ENCODE data around the gene EPPIN.

Gene EPPIN

DNA sequence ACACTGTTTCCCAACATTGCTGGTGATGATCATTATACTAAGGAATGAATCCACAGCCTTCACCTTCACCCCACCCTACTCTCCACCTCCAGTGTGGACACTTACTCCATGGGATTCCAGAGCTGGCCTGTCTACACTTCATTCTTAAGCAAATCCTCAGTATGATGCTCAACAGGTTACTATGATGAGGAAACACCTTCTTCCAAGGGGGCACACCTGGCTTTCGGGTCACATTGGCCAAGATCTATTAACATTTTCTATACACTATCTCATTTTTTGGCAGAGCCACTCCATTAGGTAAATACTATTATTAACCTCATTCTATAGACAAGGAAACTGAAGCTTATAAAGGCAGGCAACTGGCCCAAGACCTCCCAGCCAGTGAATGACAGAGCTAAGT is 8.0 kb upstream of the EPPIN start:
- no peaks in the 10 kb centered on the region for H3K4me1 Mint-ChIP-seq

DNA sequence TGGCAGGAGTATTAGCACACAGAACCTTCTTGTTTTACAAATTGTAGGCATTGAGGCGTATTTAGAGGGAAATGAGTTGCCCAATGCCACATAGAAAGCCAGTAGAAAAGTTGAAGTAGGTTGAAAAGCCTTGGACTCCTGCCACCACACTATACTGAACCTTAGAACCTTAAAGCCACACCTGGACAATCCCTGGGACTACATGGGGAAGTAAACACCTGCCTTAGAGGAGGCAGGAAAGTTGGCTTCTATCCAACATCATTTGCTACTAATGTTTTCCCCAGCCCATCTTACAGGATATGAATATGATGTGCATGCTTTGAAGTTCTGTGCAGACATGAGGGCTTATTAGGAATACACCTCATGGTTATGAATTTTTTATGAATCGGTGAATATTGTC is 5.3 kb upstream of the EPPIN start:
- Mint-ChIP-seq H3K4me3 (no peak overlapping the region), H3K4me1 (no peaks in the 10 kb centered on the region), H3K9me3 (no peaks in the 10 kb centered on the region), H3K27ac (no peak overlapping the region), H3K36me3 (no peaks in the 10 kb centered on the region)
- ATAC-seq (no peak), DNase-seq (ENCODE audit: low spot score in 2 of 2) (no peak)

More for the DNA sequence above, 8.0 kb upstream of the EPPIN start:
- Mint-ChIP-seq H3K9me3 (no peaks in the 10 kb centered on the region), H3K36me3 (no peaks in the 10 kb centered on the region), H3K4me3 (no peak overlapping the region), H3K27ac (no peak overlapping the region)
- no peak for DNase-seq (ENCODE audit: low spot score in 2 of 2)
- no peak for ATAC-seq

DNA sequence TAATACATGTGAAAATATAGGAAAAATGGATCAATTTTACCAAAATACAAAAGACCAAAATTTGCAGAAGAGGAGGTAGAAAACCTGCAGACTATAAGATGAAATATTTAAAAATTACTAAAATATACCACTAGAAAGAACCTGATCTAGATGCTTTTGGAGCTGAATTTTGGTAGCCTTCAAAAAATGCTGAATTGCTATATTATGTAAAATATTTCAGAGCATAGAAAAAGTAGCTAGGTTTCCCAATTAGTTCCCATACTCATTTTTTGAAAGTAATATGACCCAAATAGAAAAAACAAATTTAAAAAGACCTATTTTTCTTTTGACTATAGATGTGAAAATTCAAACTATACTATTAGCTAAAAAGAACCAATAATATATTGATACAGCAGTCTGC is 3.6 kb upstream of the EPPIN start:
- no peak for ATAC-seq
- no peak for DNase-seq (ENCODE audit: low spot score in 2 of 2)
- Mint-ChIP-seq H3K27ac (no peak overlapping the region), H3K4me1 (no peaks in the 10 kb centered on the region), H3K9me3 (no peaks in the 10 kb centered on the region), H3K4me3 (no peak overlapping the region), H3K36me3 (no peaks in the 10 kb centered on the region)

DNA sequence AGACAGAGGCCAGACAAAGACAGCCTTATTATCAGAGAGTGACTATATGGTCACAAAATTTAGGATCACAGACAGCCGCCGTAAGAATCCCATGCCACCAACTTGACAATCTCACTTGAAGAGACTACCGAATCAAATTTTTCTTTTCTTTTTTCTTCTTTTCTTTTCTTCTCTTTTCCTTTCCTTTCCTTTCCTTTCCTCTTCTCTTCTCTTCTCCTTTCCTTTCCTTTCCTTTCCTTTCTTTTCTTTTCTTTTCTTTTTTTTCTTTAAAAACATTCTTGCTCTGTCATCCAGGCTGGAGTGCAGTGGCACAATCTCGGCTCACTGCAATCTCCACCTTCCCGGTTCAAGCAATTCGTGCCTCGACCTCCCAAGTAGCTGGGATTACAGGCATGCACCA is 1.2 kb upstream of the EPPIN start:
- Mint-ChIP-seq H3K27ac (no peak overlapping the region), H3K36me3 (no peaks in the 10 kb centered on the region), H3K4me1 (no peaks in the 10 kb centered on the region), H3K4me3 (no peak overlapping the region), H3K9me3 (no peaks in the 10 kb centered on the region)
- no peak for DNase-seq (ENCODE audit: low spot score in 2 of 2)
- no peak for ATAC-seq

DNA sequence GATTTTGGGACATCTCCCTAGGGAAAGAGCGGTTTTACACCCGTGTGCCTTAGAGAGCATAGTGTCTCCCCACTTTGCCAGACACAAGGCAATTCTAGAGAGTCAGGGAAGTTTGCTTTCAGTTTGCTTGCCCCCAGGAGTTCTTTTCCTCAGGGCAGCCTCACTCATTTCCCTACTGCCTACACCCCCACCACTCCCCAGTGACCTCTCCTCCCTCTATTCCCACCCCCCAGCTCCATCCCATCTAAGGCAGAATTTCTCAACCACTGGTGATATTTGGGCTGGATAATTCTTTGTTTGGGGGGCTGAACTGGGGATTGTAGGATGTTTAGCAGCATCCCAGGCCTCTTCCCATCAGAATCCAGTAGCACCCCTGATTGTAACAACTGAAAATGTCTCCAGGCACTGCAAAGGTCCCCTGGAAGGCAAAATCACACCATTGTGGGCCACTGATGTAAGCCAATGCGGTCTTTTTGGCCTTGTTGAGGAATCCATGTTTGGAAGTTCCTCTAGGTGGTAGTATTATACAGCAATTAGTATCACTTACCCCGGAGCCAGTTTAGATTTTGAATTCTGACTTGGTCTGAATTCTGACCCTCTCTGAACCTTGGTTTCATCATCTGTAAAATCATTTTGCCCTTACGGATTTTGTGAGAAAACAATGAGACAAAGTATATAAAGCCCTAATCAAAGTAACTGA is 1.3 kb downstream of the EPPIN start:
- no peak overlapping the region for H3K27ac Mint-ChIP-seq
- H3K9me3 Mint-ChIP-seq = no peaks in the 10 kb centered on the region

DNA sequence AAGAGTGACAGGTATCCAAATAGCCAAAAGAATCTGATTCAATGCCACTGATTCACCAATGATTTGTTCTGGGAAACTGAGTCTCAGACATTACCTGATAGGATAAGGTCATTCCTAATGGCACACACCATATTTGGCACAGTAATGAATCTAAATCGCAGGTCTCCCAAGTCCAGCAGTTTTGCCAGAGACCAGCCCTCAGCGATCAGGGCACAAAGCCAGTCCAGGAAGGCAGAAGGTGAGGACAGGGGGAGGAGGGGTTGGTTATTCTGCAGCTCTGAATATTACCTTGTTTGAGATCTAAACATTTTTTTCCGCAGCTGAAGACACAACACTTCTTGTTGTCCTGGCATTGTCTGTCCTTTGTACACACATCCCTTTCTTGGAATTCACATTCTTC is 1.9 kb downstream of the EPPIN start:
- no peak for ATAC-seq
- Mint-ChIP-seq H3K4me1 (no peaks in the 10 kb centered on the region), H3K4me3 (no peak overlapping the region), H3K9me3 (no peaks in the 10 kb centered on the region), H3K27ac (no peak overlapping the region), H3K36me3 (no peaks in the 10 kb centered on the region)
- DNase-seq (ENCODE audit: low spot score in 2 of 2) = no peak

More for the DNA sequence above, 1.3 kb downstream of the EPPIN start:
- DNase-seq (ENCODE audit: low spot score in 2 of 2) (no peak), ATAC-seq (no peak)
- Mint-ChIP-seq H3K36me3 (no peaks in the 10 kb centered on the region), H3K4me1 (no peaks in the 10 kb centered on the region), H3K4me3 (no peak overlapping the region)

DNA sequence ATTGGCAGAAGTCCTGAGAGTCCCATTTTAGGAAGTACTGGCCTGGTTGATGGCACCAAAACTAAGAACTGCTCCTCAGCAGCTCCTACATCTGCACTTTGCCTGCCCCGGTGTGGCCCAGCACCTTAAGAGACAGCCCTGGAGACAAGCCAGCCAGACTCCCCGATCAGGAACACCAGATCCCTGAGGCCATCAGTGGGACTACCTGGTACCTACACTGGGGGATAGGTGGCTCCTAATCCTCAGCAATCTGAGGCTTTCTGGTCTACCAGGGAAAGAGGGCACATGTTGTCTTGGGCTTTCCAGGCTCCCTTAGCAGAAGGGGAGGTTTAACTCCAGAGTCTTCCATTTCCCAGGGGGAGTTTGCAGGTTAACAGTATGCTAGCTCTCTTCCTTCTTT is 7.8 kb downstream of the EPPIN start, which contains the start of gene WFDC6:
Gene WFDC6, minus strand, starts transcription at position 101 of the 400 bp plus-strand sequence. Its CDS starts 75 bp downstream, at position 26.
- ATAC-seq = no peak
- Mint-ChIP-seq H3K4me3 (no peak within 1 kb of the TSS), H3K36me3 (no peaks in the 10 kb centered on the region), H3K9me3 (no peaks in the 10 kb centered on the region), H3K27ac (no peak within 1 kb of the TSS), H3K4me1 (no peaks in the 10 kb centered on the region)
- DNase-seq (ENCODE audit: low spot score in 2 of 2) = no peak

DNA sequence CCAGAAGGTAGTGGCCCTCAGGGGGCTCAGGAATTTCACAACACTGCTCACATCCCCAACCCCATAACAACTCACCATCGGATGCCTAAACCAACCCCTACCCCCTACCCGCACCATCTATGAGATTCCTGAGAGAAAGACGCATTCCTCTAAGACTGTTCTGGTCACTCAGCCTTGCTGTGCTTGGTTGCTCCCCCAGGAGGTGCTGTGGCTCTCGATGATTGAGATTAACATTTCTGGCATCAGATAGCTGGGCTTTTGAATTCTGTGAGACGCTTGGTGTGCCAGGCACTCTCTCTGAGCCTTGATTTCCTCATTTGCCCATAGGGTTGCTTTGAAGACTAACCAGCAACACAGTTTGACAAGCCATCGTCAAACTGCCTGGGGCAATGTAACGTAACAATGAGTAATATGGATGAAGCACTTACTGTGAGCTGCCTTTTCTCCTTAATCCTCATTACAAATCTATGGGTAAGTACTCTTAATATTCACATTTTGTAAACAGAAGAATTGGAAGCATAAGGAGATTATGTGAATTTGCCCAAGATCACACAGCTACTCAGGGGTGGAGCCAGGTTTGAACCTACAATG is 8.9 kb downstream of the EPPIN start:
- no peak for DNase-seq (ENCODE audit: low spot score in 2 of 2)
- H3K27ac Mint-ChIP-seq = no peak overlapping the region
- ATAC-seq = no peak
- no peaks in the 10 kb centered on the region for H3K36me3 Mint-ChIP-seq
- no peaks in the 10 kb centered on the region for H3K4me1 Mint-ChIP-seq
- H3K4me3 Mint-ChIP-seq = no peak overlapping the region
- no peaks in the 10 kb centered on the region for H3K9me3 Mint-ChIP-seq

DNA sequence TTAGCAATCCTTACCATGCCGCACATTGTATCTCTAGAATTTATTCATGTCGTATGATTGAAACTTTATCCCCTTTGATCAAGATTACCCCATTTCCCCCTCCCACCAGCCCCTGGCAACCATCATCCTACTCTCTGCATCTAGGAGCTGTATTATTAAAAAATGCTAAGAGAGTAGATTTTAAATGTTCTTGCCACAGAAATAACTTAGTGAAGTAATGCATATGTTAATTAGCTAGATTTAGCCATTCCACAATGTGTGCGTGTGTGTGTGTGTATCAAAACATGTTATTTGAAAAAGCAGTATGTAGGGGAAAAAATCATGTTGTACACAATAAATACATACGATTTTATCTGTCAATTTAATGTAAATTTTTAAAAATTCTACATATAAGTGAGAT is 19.9 kb downstream of the EPPIN start:
- ATAC-seq (no peak), DNase-seq (ENCODE audit: low spot score in 2 of 2) (no peak)
- no peaks in the 10 kb centered on the region for H3K36me3 Mint-ChIP-seq
- H3K4me1 Mint-ChIP-seq = no peaks in the 10 kb centered on the region
- H3K9me3 Mint-ChIP-seq = no peaks in the 10 kb centered on the region
- no peak overlapping the region for H3K4me3 Mint-ChIP-seq
- H3K27ac Mint-ChIP-seq = no peak overlapping the region

DNA sequence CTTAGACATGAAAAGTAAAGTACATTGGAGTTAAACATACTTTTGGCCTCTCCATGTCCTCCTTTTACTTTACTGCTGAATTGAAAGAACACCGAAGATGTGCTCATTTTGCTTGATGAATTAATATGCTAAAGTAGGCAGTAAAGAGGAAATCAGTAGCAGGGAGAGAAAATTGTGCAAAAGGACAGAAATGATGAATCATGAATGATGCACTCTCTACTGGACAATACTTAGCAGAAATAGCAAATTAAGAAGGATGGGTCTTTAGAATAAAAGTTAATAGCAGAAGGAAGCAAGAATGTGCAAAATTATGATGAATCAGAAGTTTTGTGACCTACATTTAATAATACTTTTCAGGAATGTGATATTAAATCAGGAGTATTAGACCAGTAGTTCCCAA is 23.4 kb downstream of the EPPIN start:
- DNase-seq (ENCODE audit: low spot score in 2 of 2) (no peak), ATAC-seq (no peak)
- no peak overlapping the region for H3K4me3 Mint-ChIP-seq
- no peak overlapping the region for H3K27ac Mint-ChIP-seq
- H3K9me3 Mint-ChIP-seq = no peaks in the 10 kb centered on the region
- H3K4me1 Mint-ChIP-seq = no peaks in the 10 kb centered on the region
- H3K36me3 Mint-ChIP-seq = no peaks in the 10 kb centered on the region

DNA sequence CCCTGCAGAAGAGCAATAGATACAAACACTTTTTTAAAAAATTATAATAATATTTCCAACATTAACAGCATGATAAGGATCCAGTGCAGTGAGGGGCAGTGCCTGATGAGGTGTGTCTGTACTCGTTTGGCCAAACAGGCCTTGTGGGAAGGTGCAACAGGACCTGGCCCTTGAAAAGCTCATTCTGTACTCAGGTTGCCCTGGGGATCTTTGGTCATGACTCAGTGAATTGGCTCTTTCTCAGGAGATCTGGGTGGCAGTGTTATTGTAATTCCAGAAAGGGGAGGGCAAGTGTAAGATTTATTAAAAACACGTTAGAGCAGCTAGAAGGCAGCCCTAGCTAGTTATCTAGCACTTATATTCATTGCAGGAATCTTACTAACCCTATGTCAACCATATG is 28.9 kb downstream of the EPPIN start:
- H3K36me3 Mint-ChIP-seq = no peaks in the 10 kb centered on the region
- ATAC-seq = no peak
- H3K27ac Mint-ChIP-seq = no peak overlapping the region

DNA sequence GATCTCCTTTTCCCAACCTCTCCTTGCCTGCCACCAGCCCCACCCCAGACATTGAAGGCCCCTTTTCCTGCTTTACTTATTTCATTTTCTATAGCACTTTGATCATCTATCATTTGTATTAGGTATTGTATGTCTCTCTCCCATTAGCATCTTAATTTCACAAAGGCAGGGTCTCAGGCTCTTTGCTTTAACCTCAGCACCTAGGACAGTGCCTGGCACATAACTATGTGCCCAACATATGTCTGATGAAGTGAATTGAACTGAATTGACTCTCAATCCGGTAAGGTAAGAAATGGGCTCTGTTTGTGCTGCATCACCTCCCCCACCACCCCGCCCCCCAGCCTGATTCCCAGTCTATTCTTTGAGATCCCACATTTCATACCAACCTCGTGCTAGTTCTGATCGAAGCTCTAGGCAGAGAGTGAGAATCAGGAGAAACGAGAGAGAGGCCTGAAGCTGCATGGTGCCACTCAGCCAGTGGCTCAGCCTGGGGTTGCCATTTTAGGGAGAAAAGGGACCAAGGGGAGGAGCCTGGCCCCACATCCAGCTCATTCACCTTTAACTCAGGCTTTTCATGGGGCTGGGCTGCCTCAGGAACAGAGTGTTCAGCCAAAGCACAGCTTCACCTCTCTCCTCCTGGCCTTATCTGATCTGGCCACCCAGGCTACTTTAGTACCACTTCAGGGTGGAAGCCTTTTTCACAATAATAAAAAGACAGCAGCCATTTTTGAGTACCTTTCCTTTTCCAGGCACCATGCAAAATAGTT is 31.9 kb downstream of the EPPIN start, which contains the start of gene SPINT3:
Gene SPINT3, minus strand, starts transcription at position 476 of the 767 bp plus-strand sequence. Its CDS starts 14 bp downstream, at position 462.
- Mint-ChIP-seq H3K9me3 (no peaks in the 10 kb centered on the region), H3K27ac (no peak within 1 kb of the TSS), H3K4me3 (no peak within 1 kb of the TSS), H3K4me1 (no peaks in the 10 kb centered on the region), H3K36me3 (no peaks in the 10 kb centered on the region)
- ATAC-seq (no peak), DNase-seq (ENCODE audit: low spot score in 2 of 2) (no peak)

More for the DNA sequence above, 28.9 kb downstream of the EPPIN start:
- Mint-ChIP-seq H3K4me3 (no peak overlapping the region), H3K4me1 (no peaks in the 10 kb centered on the region), H3K9me3 (no peaks in the 10 kb centered on the region)
- DNase-seq (ENCODE audit: low spot score in 2 of 2) = no peak

DNA sequence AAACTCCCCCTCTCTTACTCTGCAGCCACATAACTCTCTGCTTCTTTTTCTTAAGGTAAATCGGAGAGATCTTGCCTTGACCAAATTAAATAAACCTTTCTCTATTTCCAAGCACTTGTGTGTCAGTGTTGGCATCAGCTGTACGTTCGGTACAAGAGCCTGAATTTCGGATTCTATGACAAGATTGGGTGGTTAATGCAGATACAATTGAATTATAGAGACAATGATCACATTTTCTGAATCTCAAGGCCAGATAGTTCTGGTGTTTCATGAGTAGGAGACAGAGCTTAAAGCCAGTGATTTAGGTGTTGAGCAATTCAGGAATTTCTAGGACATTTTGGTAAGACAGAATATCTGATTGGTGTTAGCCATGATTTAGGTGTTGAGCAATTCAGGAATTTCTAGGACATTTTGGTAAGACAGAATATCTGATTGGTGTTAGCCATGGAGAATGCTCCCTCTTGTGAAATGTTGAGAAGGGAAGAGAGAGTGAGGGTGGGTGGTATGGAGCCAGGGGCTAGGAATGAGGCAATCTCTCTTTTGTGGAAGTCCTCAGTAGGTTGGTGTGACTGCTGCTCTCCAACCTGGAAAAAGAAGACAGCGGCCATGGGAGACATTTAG is 36.8 kb downstream of the EPPIN start:
- H3K36me3 Mint-ChIP-seq = no peaks in the 10 kb centered on the region
- H3K4me3 Mint-ChIP-seq = no peak overlapping the region
- no peaks in the 10 kb centered on the region for H3K4me1 Mint-ChIP-seq
- DNase-seq (ENCODE audit: low spot score in 2 of 2) (no peak), ATAC-seq (no peak)
- no peak overlapping the region for H3K27ac Mint-ChIP-seq
- no peaks in the 10 kb centered on the region for H3K9me3 Mint-ChIP-seq

DNA sequence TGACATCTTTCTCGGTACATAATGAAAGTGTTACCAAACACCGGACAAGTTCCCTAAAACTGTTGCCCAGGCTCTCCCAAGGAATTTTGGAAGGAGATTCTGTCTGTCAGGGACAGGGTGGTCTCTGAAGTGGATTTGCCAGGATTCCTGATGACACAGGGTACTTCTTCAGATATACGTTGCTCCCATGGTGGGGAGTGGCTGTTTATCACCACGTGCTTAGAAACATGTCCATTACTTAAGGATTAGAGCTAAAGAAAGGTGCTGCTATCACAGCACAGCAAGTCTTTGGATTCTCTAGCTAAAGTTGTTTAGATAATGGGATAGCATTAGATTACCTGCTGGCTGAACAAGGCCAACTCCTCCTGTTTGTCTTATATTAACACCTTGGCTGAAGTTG is 38.1 kb downstream of the EPPIN start:
- no peaks in the 10 kb centered on the region for H3K4me1 Mint-ChIP-seq
- no peak for ATAC-seq
- H3K4me3 Mint-ChIP-seq = no peak overlapping the region
- no peak for DNase-seq (ENCODE audit: low spot score in 2 of 2)
- no peaks in the 10 kb centered on the region for H3K36me3 Mint-ChIP-seq
- H3K27ac Mint-ChIP-seq = no peak overlapping the region
- no peaks in the 10 kb centered on the region for H3K9me3 Mint-ChIP-seq

DNA sequence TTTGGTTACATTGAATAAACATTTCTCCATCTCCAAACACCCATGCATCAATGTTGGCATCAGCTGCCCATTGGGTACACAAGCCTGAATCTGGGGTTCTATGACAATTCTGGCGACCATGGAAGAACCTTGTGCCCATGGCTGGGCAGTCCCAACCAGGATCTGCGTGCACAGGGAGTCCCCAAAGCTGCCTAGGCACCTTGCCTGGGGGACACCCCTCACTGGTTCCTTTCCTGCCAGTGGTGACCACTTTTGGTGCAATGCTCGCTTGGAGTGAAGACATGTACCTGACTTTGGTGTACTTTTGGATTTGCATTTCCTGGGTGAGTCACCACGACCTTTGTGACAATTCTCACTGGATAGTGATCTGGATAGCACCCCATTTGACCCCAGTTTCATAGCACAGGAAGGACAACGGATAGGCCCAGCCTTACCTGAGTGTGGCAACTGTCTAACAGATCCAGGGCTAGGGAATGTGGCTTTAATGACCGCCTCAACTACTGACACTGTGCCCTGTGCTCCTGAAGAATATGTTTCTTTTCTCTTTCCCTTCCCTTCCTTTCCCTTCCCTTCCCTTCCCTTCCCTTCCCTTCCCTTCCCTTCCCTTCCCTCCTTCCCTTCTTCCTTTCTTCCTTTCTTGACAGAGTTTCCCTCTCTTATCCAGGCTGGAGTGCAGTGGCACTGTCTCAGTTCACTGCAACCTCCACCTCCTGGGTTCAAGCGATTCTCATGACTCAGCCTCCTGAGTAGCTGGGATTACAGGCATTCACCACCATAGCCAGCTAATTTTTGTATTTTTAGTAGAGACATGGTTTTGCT is 38.9 kb downstream of the EPPIN start:
- H3K4me1 Mint-ChIP-seq = no peaks in the 10 kb centered on the region
- ATAC-seq (no peak), DNase-seq (ENCODE audit: low spot score in 2 of 2) (no peak)
- H3K36me3 Mint-ChIP-seq = no peaks in the 10 kb centered on the region
- no peak overlapping the region for H3K27ac Mint-ChIP-seq
- H3K9me3 Mint-ChIP-seq = no peaks in the 10 kb centered on the region
- H3K4me3 Mint-ChIP-seq = no peak overlapping the region
